ENCODE results near the gene CNTN4.
"Not testable (repeated sequence)": the region's sequence is repeated elsewhere in the genome, so short reads cannot be mapped to it uniquely, and the experiment has no call there.

CNTN4 gene

DNA sequence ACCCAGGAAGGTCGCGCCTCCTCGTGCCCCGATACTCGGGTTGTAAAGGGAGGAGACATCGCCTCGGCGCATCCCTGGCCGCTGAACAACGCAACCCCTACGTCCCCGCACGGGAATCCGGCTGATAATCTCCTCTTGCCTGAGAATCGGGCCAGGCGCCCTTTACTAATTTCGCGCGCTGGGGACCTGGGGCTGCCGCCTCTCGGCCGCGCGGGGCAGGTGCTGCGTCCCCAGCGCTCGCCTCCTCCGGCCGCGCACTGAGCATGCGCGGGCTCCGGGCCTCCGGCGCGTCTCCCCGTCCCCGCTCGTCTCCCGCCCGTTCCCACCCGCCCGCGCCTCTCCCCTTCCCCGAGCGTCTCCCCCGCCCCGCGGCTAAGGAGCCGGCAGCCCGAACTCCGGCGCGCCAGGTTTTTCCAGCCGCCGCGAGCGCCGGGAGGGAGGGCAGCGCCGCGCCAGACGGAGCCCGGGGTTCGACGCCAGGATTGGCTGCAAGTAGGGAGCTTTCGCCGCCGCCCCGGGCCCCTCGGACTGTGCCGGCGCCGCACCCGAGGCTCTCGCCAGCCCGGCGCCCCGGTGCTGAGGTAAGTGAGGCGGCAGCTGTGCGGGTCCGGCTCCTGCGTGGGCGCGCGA, at the start of gene CNTN4:
CNTN4 (plus strand) TSS at position 469 of the 630 bp plus-strand sequence.
- DNase-seq (ENCODE audit: extremely low spot score) = peak; percentile 89
- POLR2A ChIA-PET = no interaction called here
- TF ChIP-seq NFRKB (IDR thresholded peaks at IDR 0.05) (no peak), HDGF (IDR thresholded peaks at IDR 0.05; ENCODE audit: borderline replicate concordance) (no peak), SP1 (IDR thresholded peaks at IDR 0.05) (no peak), BHLHE40 (IDR thresholded peaks at IDR 0.05; ENCODE audit: borderline replicate concordance) (no peak), SUZ12 (IDR thresholded peaks at IDR 0.05) (no peak), LEF1 (IDR thresholded peaks at IDR 0.05; ENCODE audit: borderline replicate concordance) (no peak), TARDBP (IDR thresholded peaks at IDR 0.05) (no peak), ELF4 (IDR thresholded peaks at IDR 0.05) (no peak), L3MBTL2 (conservative IDR thresholded peaks at IDR 0.05) (no peak)
- CTCF ChIA-PET = no interaction called here

DNA sequence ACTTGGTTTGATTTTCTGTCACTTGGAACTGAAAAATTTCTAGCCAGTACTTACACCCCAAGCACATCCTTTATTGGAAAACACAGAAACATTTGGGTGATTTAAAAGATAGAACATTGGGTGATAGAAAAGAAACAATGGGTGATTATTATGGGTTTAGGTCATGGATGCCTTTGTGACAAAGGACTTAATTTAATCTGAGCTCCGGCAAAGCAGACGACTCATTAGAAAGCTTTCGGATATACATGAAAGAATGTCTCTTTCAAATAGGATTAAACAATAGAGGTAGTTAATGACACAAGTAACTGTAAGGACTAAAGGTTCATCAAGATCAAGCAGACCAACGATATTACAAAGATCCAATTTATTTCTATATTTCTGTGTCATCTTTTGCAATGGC, 37.3 kb upstream of the CNTN4 start:
- TF ChIP-seq FOXM1 (IDR thresholded peaks at IDR 0.05; ENCODE audit: borderline replicate concordance) (no peak), FOXA1 (IDR thresholded peaks at IDR 0.05) (no peak), ELF4 (IDR thresholded peaks at IDR 0.05) (no peak), FOXK2 (IDR thresholded peaks at IDR 0.05) (no peak), BHLHE40 (IDR thresholded peaks at IDR 0.05; ENCODE audit: borderline replicate concordance) (no peak), CTBP1 (IDR thresholded peaks at IDR 0.05; ENCODE audit: borderline replicate concordance) (no peak), LEF1 (IDR thresholded peaks at IDR 0.05; ENCODE audit: borderline replicate concordance) (no peak), SUZ12 (IDR thresholded peaks at IDR 0.05) (no peak)
- TF ChIP-seq, protein P1, sequence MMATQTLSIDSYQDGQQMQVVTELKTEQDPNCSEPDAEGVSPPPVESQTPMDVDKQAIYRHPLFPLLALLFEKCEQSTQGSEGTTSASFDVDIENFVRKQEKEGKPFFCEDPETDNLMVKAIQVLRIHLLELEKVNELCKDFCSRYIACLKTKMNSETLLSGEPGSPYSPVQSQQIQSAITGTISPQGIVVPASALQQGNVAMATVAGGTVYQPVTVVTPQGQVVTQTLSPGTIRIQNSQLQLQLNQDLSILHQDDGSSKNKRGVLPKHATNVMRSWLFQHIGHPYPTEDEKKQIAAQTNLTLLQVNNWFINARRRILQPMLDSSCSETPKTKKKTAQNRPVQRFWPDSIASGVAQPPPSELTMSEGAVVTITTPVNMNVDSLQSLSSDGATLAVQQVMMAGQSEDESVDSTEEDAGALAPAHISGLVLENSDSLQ (IDR thresholded peaks at IDR 0.05) = no peak
- POLR2A ChIA-PET = no interaction called here
- DNase-seq (ENCODE audit: extremely low spot score) = no peak
- CTCF ChIA-PET = no interaction called here

DNA sequence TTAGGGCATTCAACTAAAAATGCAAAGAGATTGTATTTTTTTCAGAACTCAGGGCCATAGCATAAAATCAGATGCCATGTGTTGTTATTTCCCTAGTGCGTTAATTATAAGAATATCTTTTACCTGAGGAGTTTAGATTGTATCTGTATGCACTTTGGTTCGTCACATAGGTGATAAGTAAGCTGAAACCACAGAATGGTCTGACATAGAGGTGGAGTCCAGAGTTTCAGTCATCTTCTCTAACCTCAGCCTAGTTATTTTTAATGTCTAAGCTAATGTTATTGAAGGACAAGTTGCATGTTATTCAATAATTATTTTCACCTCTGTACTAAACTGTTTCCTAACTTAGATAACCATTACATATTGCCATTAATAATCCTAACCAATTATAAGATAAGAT, 27.1 kb upstream of the CNTN4 start:
- CTCF ChIA-PET = no interaction called here
- no peak for DNase-seq (ENCODE audit: extremely low spot score)
- no peak for TF ChIP-seq LEF1 (IDR thresholded peaks at IDR 0.05; ENCODE audit: borderline replicate concordance)
- TF ChIP-seq L3MBTL2 (conservative IDR thresholded peaks at IDR 0.05) = no peak
- TF ChIP-seq BHLHE40 (IDR thresholded peaks at IDR 0.05; ENCODE audit: borderline replicate concordance) = no peak
- TF ChIP-seq ARNT (IDR thresholded peaks at IDR 0.05) = no peak
- no peak for TF ChIP-seq CTBP1 (IDR thresholded peaks at IDR 0.05; ENCODE audit: borderline replicate concordance)
- TF ChIP-seq, protein P1 (IDR thresholded peaks at IDR 0.05) = no peak
- POLR2A ChIA-PET = no interaction called here

DNA sequence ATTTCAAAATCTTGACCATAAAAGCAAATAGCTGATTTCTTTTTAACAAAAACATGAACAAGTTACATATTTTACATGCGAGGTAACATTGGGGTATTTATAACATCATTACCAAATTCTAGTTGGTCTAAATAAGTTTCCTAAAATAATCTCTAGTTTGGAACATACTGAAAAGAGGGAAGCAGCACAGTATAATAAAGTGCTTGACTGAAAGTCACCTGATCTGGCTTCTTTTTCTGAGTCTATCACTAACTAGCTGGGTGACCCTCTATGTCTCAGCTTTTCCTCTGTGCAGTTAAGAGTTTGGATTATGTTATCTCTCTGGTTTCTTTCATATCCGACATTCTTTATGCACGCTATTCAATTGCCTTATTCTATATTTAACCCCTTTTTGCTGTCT, 19.8 kb upstream of the CNTN4 start:
- no peak for DNase-seq (ENCODE audit: extremely low spot score)
- POLR2A ChIA-PET = no interaction called here
- TF ChIP-seq SUZ12 (IDR thresholded peaks at IDR 0.05) (no peak), LEF1 (IDR thresholded peaks at IDR 0.05; ENCODE audit: borderline replicate concordance) (no peak), ELF4 (IDR thresholded peaks at IDR 0.05) (no peak), ZNF384 (IDR thresholded peaks at IDR 0.05) (no peak), ARNT (IDR thresholded peaks at IDR 0.05) (no peak), BHLHE40 (IDR thresholded peaks at IDR 0.05; ENCODE audit: borderline replicate concordance) (no peak), FOXA1 (IDR thresholded peaks at IDR 0.05) (no peak), CTBP1 (IDR thresholded peaks at IDR 0.05; ENCODE audit: borderline replicate concordance) (no peak), FOXM1 (IDR thresholded peaks at IDR 0.05; ENCODE audit: borderline replicate concordance) (no peak), NFRKB (IDR thresholded peaks at IDR 0.05) (no peak), TARDBP (IDR thresholded peaks at IDR 0.05) (no peak), HDGF (IDR thresholded peaks at IDR 0.05; ENCODE audit: borderline replicate concordance) (no peak), FOXK2 (IDR thresholded peaks at IDR 0.05) (no peak), L3MBTL2 (conservative IDR thresholded peaks at IDR 0.05) (no peak), SP1 (IDR thresholded peaks at IDR 0.05) (no peak)
- TF ChIP-seq, protein P1 (IDR thresholded peaks at IDR 0.05) = no peak
- CTCF ChIA-PET = no interaction called here

DNA sequence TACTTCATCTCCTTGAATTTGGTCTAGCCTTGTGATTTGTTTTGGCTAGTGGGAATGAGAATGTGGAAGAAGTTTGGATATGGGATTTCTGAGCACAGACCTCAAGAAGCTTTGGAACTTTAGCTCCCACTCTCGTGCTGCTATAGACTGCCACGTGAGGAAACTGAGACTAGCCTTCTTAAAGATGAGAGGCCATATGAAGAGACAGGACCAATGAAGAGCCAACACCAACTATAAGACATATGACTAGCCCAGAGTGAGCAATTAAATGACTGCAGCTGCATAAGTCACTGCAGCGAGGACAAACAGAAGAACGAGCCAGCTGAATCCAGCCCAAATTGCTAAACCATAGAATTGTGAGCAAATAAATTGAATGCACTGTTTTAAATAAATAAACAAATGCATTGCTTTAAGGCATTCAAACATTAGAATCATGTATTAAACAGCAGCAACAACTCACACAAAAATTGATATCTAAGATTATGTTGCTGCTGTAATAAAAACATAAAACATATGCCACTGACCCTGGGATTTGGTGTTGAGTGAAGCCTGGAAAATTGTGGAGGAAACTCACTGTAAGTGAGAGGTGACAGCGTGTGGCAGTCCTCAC, 15.7 kb upstream of the CNTN4 start:
- no peak for DNase-seq (ENCODE audit: extremely low spot score)
- CTCF ChIA-PET = no interaction called here
- TF ChIP-seq LEF1 (IDR thresholded peaks at IDR 0.05; ENCODE audit: borderline replicate concordance) (no peak), ARNT (IDR thresholded peaks at IDR 0.05) (no peak), NFRKB (IDR thresholded peaks at IDR 0.05) (no peak), HDGF (IDR thresholded peaks at IDR 0.05; ENCODE audit: borderline replicate concordance) (no peak), FOXM1 (IDR thresholded peaks at IDR 0.05; ENCODE audit: borderline replicate concordance) (no peak), SP1 (IDR thresholded peaks at IDR 0.05) (no peak), FOXK2 (IDR thresholded peaks at IDR 0.05) (no peak), L3MBTL2 (conservative IDR thresholded peaks at IDR 0.05) (no peak), SUZ12 (IDR thresholded peaks at IDR 0.05) (no peak), BHLHE40 (IDR thresholded peaks at IDR 0.05; ENCODE audit: borderline replicate concordance) (no peak), ELF4 (IDR thresholded peaks at IDR 0.05) (no peak), FOXA1 (IDR thresholded peaks at IDR 0.05) (no peak), TARDBP (IDR thresholded peaks at IDR 0.05) (no peak), ZNF384 (IDR thresholded peaks at IDR 0.05) (no peak), CTBP1 (IDR thresholded peaks at IDR 0.05; ENCODE audit: borderline replicate concordance) (no peak)
- TF ChIP-seq, protein P1 (IDR thresholded peaks at IDR 0.05) = no peak
- POLR2A ChIA-PET = no interaction called here

DNA sequence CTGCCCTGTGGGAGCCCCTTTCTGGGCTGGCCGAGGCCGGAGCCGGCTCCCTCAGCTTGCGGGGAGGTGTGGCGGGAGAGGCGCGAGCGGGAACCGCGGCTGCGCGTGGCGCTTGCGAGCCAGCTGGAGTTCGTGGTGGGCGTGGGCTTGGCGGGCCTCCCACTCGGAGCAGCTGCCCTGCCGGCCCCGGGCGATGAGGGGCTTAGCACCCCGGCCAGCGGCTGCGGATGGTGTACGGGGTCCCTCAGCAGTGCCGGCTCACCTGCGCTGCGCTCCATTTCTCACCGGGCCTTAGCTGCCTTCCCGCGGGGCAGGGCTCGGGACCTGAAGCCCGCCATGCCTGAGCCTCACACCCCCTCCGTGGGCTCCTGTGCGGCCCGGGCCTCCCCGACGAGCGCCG, 15.1 kb upstream of the CNTN4 start:
- POLR2A ChIA-PET; DNase-seq (ENCODE audit: extremely low spot score); CTCF ChIA-PET: not testable (repeated sequence)

Data from HEK293T (cell line).